HCT116 (cell line): ENCODE data around the gene MAML2. TPM values are rescaled to one million over a fixed set of nuclear protein-coding genes. Genes with fewer than 3 reads are reported as not detected.

Experiments used
- ATAC-seq: fragments of 200-7000 bp; cut with Tn5 transposase; 2 replicates; pipeline ENCODE4 v1.9.1; 2020; ENCODE audit warnings: mild to moderate bottlenecking, moderate library complexity
- BruUV-seq: library from RNA; stranded (reverse); fragments of 400-500 nt; replicated peaks from 2 replicates; lab custom pipeline; 2021; lab: Mats Ljungman, UMichigan
- CTCF ChIA-PET: fragments of 300-600 bp; sonication (Branson Sonifier 250); formaldehyde crosslinking; loops from one replicate; lab custom pipeline; 2021; ENCODE audit warnings: antibody characterized with exemption; lab: Charles Lee
- POLR2A ChIA-PET: fragments of 300-600, 350-600 bp; sonication (Branson Sonifier 250); formaldehyde crosslinking; loops from one replicate; lab custom pipeline; 2021; ENCODE audit warnings: antibody characterized with exemption; lab: Charles Lee
- RAD21 ChIA-PET, 2 experiments: fragments of 300-600 bp; sonication (Branson Sonifier 250); formaldehyde crosslinking; loops; one replicate each; lab custom pipeline; 2023; ENCODE audit warnings: low total read pairs in 2 of 2; ENCODE audit not compliant: uncharacterized antibody in 2 of 2, unreplicated experiment in 2 of 2, low non-redundant PET in 1 of 2; lab: Charles Lee
- DNase-seq: peaks from one replicate; pipeline ENCODE4 v3.0.0-alpha.2; 2010; ENCODE audit warnings: low read depth, low spot score
- H2AFZ ChIP-seq: fragments of 200-600 bp; shearing (Covaris generic), sonication (generic); 2 replicates; pipeline ENCODE4 v1.6.1; 2017; ENCODE audit warnings: low read depth, mixed run types, mixed read lengths, antibody characterized with exemption, low read length; ENCODE audit not compliant: poor library complexity, severe bottlenecking
- H3K27ac ChIP-seq: 2 replicates; pipeline ENCODE4 v1.5.1; 2012; ENCODE audit warnings: low read depth, low read length
- H3K27me3 ChIP-seq: fragments of 200-600 bp; sonication (generic); 2 replicates; pipeline ENCODE4 v1.6.1; 2016; ENCODE audit warnings: mixed run types, low read length, mixed read lengths; ENCODE audit not compliant: insufficient read depth
- H3K36me3 ChIP-seq, 2 experiments: fragments of 200-500 bp in 1 of 2; fragments of 200-600 bp in 1 of 2; sonication (Bioruptor generic) in 1 of 2; sonication (generic) in 1 of 2; 2 replicates each; pipeline versions ENCODE4 v1.5.1 to v1.6.1; 2014 to 2016; ENCODE audit warnings: low read length in 2 of 2, inconsistent platforms in 1 of 2, mixed read lengths in 1 of 2, mixed run types in 1 of 2; ENCODE audit not compliant: insufficient read depth in 2 of 2, control insufficient read depth in 1 of 2
- H3K4me1 ChIP-seq, 2 experiments: fragments of 200-600 bp in 1 of 2; sonication (generic) in 1 of 2; 2 replicates each; pipeline versions ENCODE4 v1.5.1 to v1.6.1; 2012 to 2017; ENCODE audit warnings: low read length in 2 of 2, inconsistent platforms in 1 of 2, mild to moderate bottlenecking in 1 of 2, mixed read lengths in 1 of 2, mixed run types in 1 of 2, moderate library complexity in 1 of 2; ENCODE audit not compliant: insufficient read depth in 2 of 2, control insufficient read depth in 1 of 2
- H3K4me2 ChIP-seq: fragments of 200-600 bp; sonication (generic); 2 replicates; pipeline ENCODE4 v1.6.1; 2017; ENCODE audit warnings: mixed run types, low read length, mixed read lengths
- H3K4me3 ChIP-seq, 2 experiments: fragments of 200-600 bp in 1 of 2; sonication (generic) in 1 of 2; replicated peaks in 1 of 2; 2 replicates each; pipeline ENCODE4 v1.5.1; 2011 to 2016; ENCODE audit warnings: low read length in 2 of 2, control low read depth in 1 of 2, low read depth in 1 of 2, mild to moderate bottlenecking in 1 of 2, mixed read lengths in 1 of 2, mixed run types in 1 of 2
- H3K79me2 ChIP-seq: fragments of 200-600 bp; sonication (generic); 2 replicates; pipeline ENCODE4 v1.6.1; 2017; ENCODE audit warnings: mild to moderate bottlenecking, mixed run types, low read length, moderate library complexity, mixed read lengths; ENCODE audit not compliant: insufficient read depth
- H3K9ac ChIP-seq: fragments of 200-600 bp; sonication (generic); 2 replicates; pipeline ENCODE4 v1.6.1; 2016; ENCODE audit warnings: low read length, mixed read lengths
- H3K9me2 ChIP-seq: fragments of 200-600 bp; sonication (generic), shearing (Covaris generic); 2 replicates; pipeline ENCODE4 v1.6.1; 2017; ENCODE audit warnings: mixed run types, mild to moderate bottlenecking, moderate library complexity; ENCODE audit not compliant: insufficient read depth
- H3K9me3 ChIP-seq, 2 experiments: fragments of 200-500 bp in 1 of 2; fragments of 200-600 bp in 1 of 2; sonication (Bioruptor generic) in 1 of 2; sonication (generic) in 1 of 2; 2 replicates each; pipeline ENCODE4 v1.6.1; 2014 to 2017; ENCODE audit warnings: low read length in 2 of 2, mixed read lengths in 2 of 2, inconsistent platforms in 1 of 2, low read depth in 1 of 2, mild to moderate bottlenecking in 1 of 2, mixed run types in 1 of 2, moderate library complexity in 1 of 2; ENCODE audit not compliant: control insufficient read depth in 1 of 2, insufficient read depth in 1 of 2
- H4K20me1 ChIP-seq: fragments of 200-600 bp; sonication (generic), shearing (Covaris generic); 2 replicates; pipeline ENCODE4 v1.6.1; 2017; ENCODE audit warnings: mixed run types, mild to moderate bottlenecking, moderate library complexity; ENCODE audit not compliant: insufficient read depth
- CEBPB ChIP-seq: IDR thresholded peaks from 2 replicates; pipeline ENCODE4 v1.6.1; 2012; ENCODE audit warnings: low read depth
- ELF1 ChIP-seq: IDR thresholded peaks from 2 replicates; pipeline ENCODE4 v1.6.1; 2012; ENCODE audit warnings: low read depth, borderline replicate concordance
- POLR2A ChIP-seq: IDR thresholded peaks from 2 replicates; pipeline ENCODE4 v1.7.0; 2011; ENCODE audit warnings: borderline replicate concordance; ENCODE audit not compliant: insufficient read depth, insufficient read length; ENCODE audit errors: extremely low read depth
- POLR2AphosphoS5 ChIP-seq: IDR thresholded peaks from 2 replicates; pipeline ENCODE4 v1.6.1; 2011; ENCODE audit warnings: mild to moderate bottlenecking, low read depth, low read length, moderate library complexity
- REST ChIP-seq: IDR thresholded peaks from 2 replicates; pipeline ENCODE4 v1.6.1; 2012; ENCODE audit warnings: low read depth
- ZFX ChIP-seq: fragments of 450-650 bp; IDR thresholded peaks from 2 replicates; pipeline ENCODE4 v1.6.1; 2017
- intact Hi-C: fragments of 100-400 bp; cut with micrococcal nuclease; formaldehyde crosslinking; loops from 2 replicates; pipeline ENCODE4 v1.10.0; 2022
- total RNA-seq: library from RNA; stranded (reverse); gene quantifications from one replicate; pipeline ENCODE4 v1.2.1, GENCODE V29; 2021; ENCODE audit not compliant: unreplicated experiment
- TF ChIP-seq, protein P1 (sequence below), 3 experiments: fragments of 200-600 bp in 1 of 3; sonication (generic) in 1 of 3; IDR thresholded peaks in 2 of 3; conservative IDR thresholded peaks in 1 of 3; 2 replicates each; pipeline ENCODE4 v1.5.1; 2012 to 2017; ENCODE audit warnings: low read depth in 2 of 3, low read length in 2 of 3, antibody characterized with exemption in 1 of 3, borderline replicate concordance in 1 of 3, control low read depth in 1 of 3, mild to moderate bottlenecking in 1 of 3, mixed read lengths in 1 of 3, mixed run types in 1 of 3, moderate library complexity in 1 of 3; ENCODE audit not compliant: insufficient read depth in 1 of 3

MAML2 gene
- total RNA-seq, 1 experiment from 2014 or later = 2.6 TPM

GRCh38 chr11:96023275-96023674, 319.7 kb downstream of the MAML2 start:
- Histone ChIP-seq H3K27me3 (no peaks in the 10 kb centered on the region), H3K27ac (no peak overlapping the region), H2AFZ (no peak overlapping the region), H3K4me1 (no peaks in the 10 kb centered on the region), H4K20me1 (no peaks in the 10 kb centered on the region), H3K4me3 (no peak overlapping the region), H3K9me3 (no peaks in the 10 kb centered on the region), H3K4me2 (no peak overlapping the region), H3K9me2 (no peaks in the 10 kb centered on the region), H3K9ac (no peak overlapping the region), H3K79me2 (no peaks in the 10 kb centered on the region), H3K36me3 (no peaks in the 10 kb centered on the region)
- RAD21 ChIA-PET = no interaction called here
- POLR2A ChIA-PET = no interaction called here
- intact Hi-C loops = no loop called here
- ATAC-seq (no peak), DNase-seq (no peak)
- no peak for TF ChIP-seq ZFX
- TF ChIP-seq CEBPB = no peak
- no peak for TF ChIP-seq POLR2AphosphoS5
- TF ChIP-seq POLR2A = no peak
- TF ChIP-seq ELF1 = no peak
- no peak for TF ChIP-seq REST
- TF ChIP-seq, protein P1, sequence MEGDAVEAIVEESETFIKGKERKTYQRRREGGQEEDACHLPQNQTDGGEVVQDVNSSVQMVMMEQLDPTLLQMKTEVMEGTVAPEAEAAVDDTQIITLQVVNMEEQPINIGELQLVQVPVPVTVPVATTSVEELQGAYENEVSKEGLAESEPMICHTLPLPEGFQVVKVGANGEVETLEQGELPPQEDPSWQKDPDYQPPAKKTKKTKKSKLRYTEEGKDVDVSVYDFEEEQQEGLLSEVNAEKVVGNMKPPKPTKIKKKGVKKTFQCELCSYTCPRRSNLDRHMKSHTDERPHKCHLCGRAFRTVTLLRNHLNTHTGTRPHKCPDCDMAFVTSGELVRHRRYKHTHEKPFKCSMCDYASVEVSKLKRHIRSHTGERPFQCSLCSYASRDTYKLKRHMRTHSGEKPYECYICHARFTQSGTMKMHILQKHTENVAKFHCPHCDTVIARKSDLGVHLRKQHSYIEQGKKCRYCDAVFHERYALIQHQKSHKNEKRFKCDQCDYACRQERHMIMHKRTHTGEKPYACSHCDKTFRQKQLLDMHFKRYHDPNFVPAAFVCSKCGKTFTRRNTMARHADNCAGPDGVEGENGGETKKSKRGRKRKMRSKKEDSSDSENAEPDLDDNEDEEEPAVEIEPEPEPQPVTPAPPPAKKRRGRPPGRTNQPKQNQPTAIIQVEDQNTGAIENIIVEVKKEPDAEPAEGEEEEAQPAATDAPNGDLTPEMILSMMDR (IDR thresholded peaks at IDR 0.05 in 2 of 3, conservative IDR thresholded peaks at IDR 0.05 in 1 of 3; ENCODE audit: borderline replicate concordance in 1 of 3, insufficient read depth in 1 of 3, low read depth in 2 of 3, low read length in 2 of 3) = no peak
- CTCF ChIA-PET = no interaction called here
- no TSS peak for BruUV-seq
